OCI-LY7 (cell line): ENCODE results near the gene FUT7.

Source experiments
- CTCF ChIP-seq: fragments of 200-600 bp; sonication (generic); conservative IDR thresholded peaks from 2 replicates; pipeline ENCODE4 v1.5.1; 2014; ENCODE audit warnings: mild to moderate bottlenecking, antibody characterized with exemption, low read length, moderate library complexity, mixed read lengths
- EZH2phosphoT487 ChIP-seq: fragments of 200-600 bp; sonication (generic); IDR thresholded peaks from 2 replicates; pipeline ENCODE4 v1.6.1; 2018; ENCODE audit warnings: low read depth, borderline replicate concordance, mild to moderate bottlenecking, mixed run types, antibody characterized with exemption, low read length, moderate library complexity, mixed read lengths

DNA sequence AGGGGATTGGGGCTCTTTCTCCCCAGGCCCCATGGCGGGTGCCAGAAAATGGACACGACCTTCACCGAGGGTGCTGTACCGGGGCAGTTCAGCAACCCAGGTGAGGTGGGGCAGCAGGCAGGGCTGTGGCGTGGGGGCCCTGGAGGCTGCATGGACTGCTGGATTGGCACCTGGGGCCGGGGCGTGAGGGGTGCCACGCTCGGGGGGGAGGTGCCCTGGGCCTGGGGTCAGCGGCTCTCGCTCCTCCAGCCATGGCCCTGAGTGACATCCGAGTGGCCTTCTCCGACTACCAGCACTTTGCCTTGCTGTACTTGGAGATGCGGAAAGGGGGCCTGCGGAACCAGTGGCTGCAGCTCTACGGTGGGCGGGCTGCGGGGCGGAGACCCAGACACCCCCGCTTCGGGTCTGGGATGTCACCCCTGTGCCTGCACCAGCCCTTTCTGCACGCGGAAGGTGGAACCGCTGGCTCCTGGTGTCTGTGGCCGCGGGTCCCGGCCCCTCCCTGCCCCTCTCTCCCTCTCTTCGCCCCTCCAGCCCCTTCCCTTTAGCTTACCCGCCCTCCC lies 47.3 kb downstream of the FUT7 start:
- no peak for TF ChIP-seq CTCF
- no peak for TF ChIP-seq EZH2phosphoT487
